Endothelial cell of umbilical vein (primary cell): Measurements from ENCODE around the gene PLG.

ENCODE experiments used
- EZH2 ChIP-seq: IDR thresholded peaks from 2 replicates; pipeline ENCODE4 v1.6.1; 2012; ENCODE audit warnings: borderline replicate concordance, low read depth, mild to moderate bottlenecking, moderate library complexity, low read length, inconsistent platforms; ENCODE audit not compliant: severe bottlenecking
- POLR2A ChIP-seq: IDR thresholded peaks from 2 replicates; pipeline ENCODE4 v1.6.1; 2012; ENCODE audit warnings: low read depth, mild to moderate bottlenecking, control low read depth, low read length
- POLR2AphosphoS5 ChIP-seq: IDR thresholded peaks from 2 replicates; pipeline ENCODE4 v1.6.1; 2012; ENCODE audit warnings: low read depth, mild to moderate bottlenecking, control low read depth, low read length, moderate library complexity; ENCODE audit not compliant: insufficient read depth
- TF ChIP-seq, protein P1 (sequence below), 2 donors: IDR thresholded peaks; 1 replicate in 1 of 2; 2 replicates in 1 of 2; pipeline ENCODE4 v1.5.1; 2011; ENCODE audit warnings: low read length in 2 of 2, mild to moderate bottlenecking in 2 of 2, moderate library complexity in 2 of 2, control low read depth in 1 of 2, inconsistent platforms in 1 of 2, low read depth in 1 of 2; ENCODE audit not compliant: insufficient read depth in 1 of 2; ENCODE audit errors: extremely low read depth in 1 of 2
- TF ChIP-seq, protein P2 (sequence below): IDR thresholded peaks from 2 replicates; pipeline ENCODE4 v1.6.1; 2011; ENCODE audit not compliant: insufficient read depth, insufficient read length

DNA sequence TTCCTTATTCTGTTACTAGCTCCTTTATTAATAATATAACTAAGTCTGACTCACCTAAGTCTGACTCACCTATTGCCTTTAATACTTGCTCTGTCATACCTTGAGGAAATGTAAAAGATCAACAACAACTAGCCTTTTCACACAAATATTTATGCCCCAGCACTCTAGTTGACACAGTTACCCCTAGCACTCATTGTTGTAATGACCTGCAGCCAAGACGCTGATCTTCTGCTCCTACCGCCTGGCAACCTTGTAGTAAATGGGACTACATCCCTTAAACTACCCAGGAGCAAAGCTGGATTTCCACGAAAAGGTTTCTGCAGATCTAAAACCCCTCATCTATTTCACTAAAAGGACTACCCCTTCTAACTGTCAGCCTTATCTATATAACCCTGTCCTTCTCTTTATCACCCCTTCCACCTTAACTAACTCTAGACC is 90.0 kb downstream of the PLG start:
- TF ChIP-seq POLR2A (no peak), POLR2AphosphoS5 (no peak), EZH2 (no peak)
- TF ChIP-seq, protein P1, sequence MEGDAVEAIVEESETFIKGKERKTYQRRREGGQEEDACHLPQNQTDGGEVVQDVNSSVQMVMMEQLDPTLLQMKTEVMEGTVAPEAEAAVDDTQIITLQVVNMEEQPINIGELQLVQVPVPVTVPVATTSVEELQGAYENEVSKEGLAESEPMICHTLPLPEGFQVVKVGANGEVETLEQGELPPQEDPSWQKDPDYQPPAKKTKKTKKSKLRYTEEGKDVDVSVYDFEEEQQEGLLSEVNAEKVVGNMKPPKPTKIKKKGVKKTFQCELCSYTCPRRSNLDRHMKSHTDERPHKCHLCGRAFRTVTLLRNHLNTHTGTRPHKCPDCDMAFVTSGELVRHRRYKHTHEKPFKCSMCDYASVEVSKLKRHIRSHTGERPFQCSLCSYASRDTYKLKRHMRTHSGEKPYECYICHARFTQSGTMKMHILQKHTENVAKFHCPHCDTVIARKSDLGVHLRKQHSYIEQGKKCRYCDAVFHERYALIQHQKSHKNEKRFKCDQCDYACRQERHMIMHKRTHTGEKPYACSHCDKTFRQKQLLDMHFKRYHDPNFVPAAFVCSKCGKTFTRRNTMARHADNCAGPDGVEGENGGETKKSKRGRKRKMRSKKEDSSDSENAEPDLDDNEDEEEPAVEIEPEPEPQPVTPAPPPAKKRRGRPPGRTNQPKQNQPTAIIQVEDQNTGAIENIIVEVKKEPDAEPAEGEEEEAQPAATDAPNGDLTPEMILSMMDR (IDR thresholded peaks at IDR 0.05; ENCODE audit: extremely low read depth in 1 of 2, insufficient read depth in 1 of 2, low read depth in 1 of 2, low read length in 2 of 2), result no peak
- TF ChIP-seq, protein P2, sequence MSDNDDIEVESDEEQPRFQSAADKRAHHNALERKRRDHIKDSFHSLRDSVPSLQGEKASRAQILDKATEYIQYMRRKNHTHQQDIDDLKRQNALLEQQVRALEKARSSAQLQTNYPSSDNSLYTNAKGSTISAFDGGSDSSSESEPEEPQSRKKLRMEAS, result no peak
